ENCODE results near the gene AATF. TPM values are rescaled to one million over a fixed set of nuclear protein-coding genes. Genes with fewer than 3 reads are reported as not detected.

AATF gene
- total and polyA plus RNA-seq, 9 of the 15 experiments (the other 6 are each of a cell fraction or from before 2014, with no cell fraction given): 34.5 to 133 (median 90.1) TPM

DNA sequence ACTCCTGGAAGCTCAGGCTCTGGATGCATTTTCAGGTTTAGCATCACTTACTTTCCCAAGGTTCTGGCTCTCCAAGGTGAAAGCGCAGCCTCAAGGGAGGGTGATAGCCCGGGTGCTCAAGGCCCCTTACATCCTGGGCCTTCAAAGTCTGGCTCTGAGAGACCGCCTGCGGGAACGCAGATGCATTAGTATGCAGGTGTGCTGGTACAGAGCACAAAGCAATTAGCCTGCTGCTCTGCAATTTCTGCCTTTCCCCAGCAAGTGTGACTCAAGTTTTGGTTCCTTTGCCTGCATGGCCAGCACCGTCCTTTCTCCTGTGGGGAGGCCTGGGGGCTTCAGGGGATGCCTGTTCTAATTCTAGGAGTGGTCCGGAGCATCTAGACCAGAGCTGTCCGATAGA is 116.2 kb downstream of the AATF start:
- Histone ChIP-seq H3K36me3 (ENCODE audit: control insufficient read depth, insufficient read depth, low read length) (no peaks in the 10 kb centered on the region), H3K79me2 (ENCODE audit: control insufficient read depth, insufficient read depth, low read length) (no peaks in the 10 kb centered on the region), H3K4me1 (replicated peaks in 1 of 2; ENCODE audit: control insufficient read depth in 2 of 2, insufficient read depth in 2 of 2, low read length in 2 of 2) (peaks cover 0 to 12% of the 10 kb centered on the region in 2 experiments; a peak in 2 of 5 replicates), H3K9me1 (ENCODE audit: control insufficient read depth, insufficient read depth, low read length) (no peaks in the 10 kb centered on the region), H3K27me3 (ENCODE audit: control insufficient read depth in 2 of 2, insufficient read depth in 2 of 2, low read length in 2 of 2) (peaks cover 48 to 75% of the 10 kb centered on the region in 2 experiments), H3K9me3 (replicated peaks; ENCODE audit: control insufficient read depth, insufficient read depth, low read depth, low read length) (peaks cover 2% of the 10 kb centered on the region; the same call in 1 of the 2 replicates), H3K9ac (ENCODE audit: insufficient read depth in 1 of 2, low read depth in 2 of 2, low read length in 2 of 2) (no peak overlapping the region), H4K20me1 (replicated peaks; ENCODE audit: control insufficient read depth, insufficient read depth, low read length) (peaks cover 14% of the 10 kb centered on the region; the same call in 1 of the 2 replicates), H3K4me3 (no peak overlapping the region), H3K27ac (ENCODE audit: extremely low read depth, low read depth, low read length) (no peak overlapping the region), H3K4me2 (ENCODE audit: insufficient read depth, low read length) (no peak overlapping the region), H2AFZ (ENCODE audit: low read depth, low read length) (no peak overlapping the region)
- DNase-seq (ENCODE audit: extremely low read depth in 1 of 4, low spot score in 3 of 4) (no peak), ATAC-seq (no peak), FAIRE-seq (no peak)
- no TSS peak for BruUV-seq (replicated peaks)
- under 1% methylated on average over 8 of the region's 8 CpGs for WGBS (ENCODE audit: insufficient coverage, low coverage, missing lambda C conversion rate)
- in situ Hi-C loops (cut with MboI) (no loop called here), intact Hi-C loops (cut with micrococcal nuclease) (no loop called here)
- POLR2A ChIA-PET: interaction anchor here (0.5 to 0.8 kb wide), 2 partner anchors 19 to 116 kb away, joined by 3 read pairs; partner anchors contain the start of gene AATF
- CTCF ChIA-PET (ENCODE audit: low intra/inter-chr PET ratio): no interaction called here
- TF ChIP-seq RAD51 (IDR thresholded peaks at IDR 0.05; ENCODE audit: borderline replicate concordance, low read depth) (no peak), CREB3L1 (IDR thresholded peaks at IDR 0.05; ENCODE audit: borderline replicate concordance, low read depth) (no peak), PKNOX1 (IDR thresholded peaks at IDR 0.05) (no peak), ZNF77 (CRISPR knock-in tag; IDR thresholded peaks at IDR 0.05) (no peak), HNRNPL (IDR thresholded peaks at IDR 0.05; ENCODE audit: low read depth, low read length) (no peak), FIP1L1 (IDR thresholded peaks at IDR 0.05; ENCODE audit: low read depth, low read length, poor library complexity, severe bottlenecking) (no peak), RHOXF2B (CRISPR knock-in tag; conservative IDR thresholded peaks at IDR 0.05) (no peak), MTA1 (IDR thresholded peaks at IDR 0.05; ENCODE audit: borderline replicate concordance) (no peak), ZBTB17 (CRISPR knock-in tag; IDR thresholded peaks at IDR 0.05) (no peak), TAL1 (IDR thresholded peaks at IDR 0.05) (no peak), NR3C1 (CRISPR knock-in tag; IDR thresholded peaks at IDR 0.05) (no peak), HMGN3 (IDR thresholded peaks at IDR 0.05; ENCODE audit: borderline replicate concordance, extremely low read depth, insufficient read length, low read depth, low read length) (no peak), PHB2 (IDR thresholded peaks at IDR 0.05; ENCODE audit: low read depth) (no peak), EGR1 (conservative IDR thresholded peaks at IDR 0.05) (no peak), GATAD2B (IDR thresholded peaks at IDR 0.05; ENCODE audit: borderline replicate concordance) (no peak), SMAD1 (IDR thresholded peaks at IDR 0.05; ENCODE audit: low read depth, low read length, partially characterized antibody) (no peak), AFF4 (CRISPR knock-in tag; IDR thresholded peaks at IDR 0.05) (no peak), ATF7 (IDR thresholded peaks at IDR 0.05) (no peak)
